Right lobe of liver (tissue), 6 donors: ENCODE measurements around the gene DYDC2. TPM values are rescaled to one million over a fixed set of nuclear protein-coding genes. Genes with fewer than 3 reads are reported as not detected.

Experiments
- ATAC-seq, 4 donors: fragments of 200-7000 bp; cut with Tn5 transposase; one replicate each; pipeline ENCODE4 v1.9.1; 2020; ENCODE audit warnings: mild to moderate bottlenecking in 4 of 4, moderate library complexity in 4 of 4
- DNase-seq, 3 donors: peaks; one replicate each; pipeline ENCODE4 v3.0.0-alpha.2; 2020
- H3K27ac ChIP-seq, 3 donors: fragments of 200-600 bp; one replicate each; pipeline ENCODE4 v1.8.0; 2022
- H3K27me3 ChIP-seq, 2 donors: fragments of 200-600 bp; one replicate each; pipeline ENCODE4 v1.8.0; 2022
- H3K36me3 ChIP-seq, 4 donors: fragments of 200-600 bp; sonication (generic) in 1 of 4; one replicate each; pipeline versions ENCODE4 v1.5.1 to v1.8.0; 2017 to 2022; ENCODE audit warnings: control low read depth in 1 of 4
- H3K4me1 ChIP-seq, 4 donors: fragments of 200-600 bp; sonication (generic) in 1 of 4; one replicate each; pipeline versions ENCODE4 v1.5.1 to v1.8.0; 2017 to 2022; ENCODE audit warnings: control low read depth in 1 of 4
- H3K4me3 ChIP-seq, 3 donors: fragments of 200-600 bp; one replicate each; pipeline ENCODE4 v1.8.0; 2022
- H3K9me3 ChIP-seq, 4 donors: fragments of 200-600 bp; sonication (generic) in 1 of 4; one replicate each; pipeline versions ENCODE4 v1.5.1 to v1.8.0; 2017 to 2022; ENCODE audit warnings: control low read depth in 1 of 4
- POLR2A ChIP-seq: fragments of 450-650 bp; IDR thresholded peaks from one replicate; pipeline ENCODE4 v1.6.1; 2017; ENCODE audit warnings: antibody characterized with exemption, mild to moderate bottlenecking
- WGBS: methylation state at CpG from one replicate; pipeline ENCODE4 v1.1.6; 2018; ENCODE audit warnings: low coverage, low lambda C conversion rate; ENCODE audit not compliant: insufficient coverage; ENCODE audit errors: missing lambda C conversion rate; 5-methylcytosine and 5-hydroxymethylcytosine counted together
- intact Hi-C, 2 donors: fragments of 100-400 bp; cut with DNase I; formaldehyde crosslinking; loops; one replicate each; pipeline versions ENCODE4 v1.11.2 to v1.14.1; 2022
- long read RNA-seq: library from polyadenylated mRNA; unstranded; transcript quantifications from one replicate; pipeline ENCODE4 v2.0.0, GENCODE V29; 2019
- total RNA-seq, 6 experiments: library from RNA; depleted of rRNA in 2 of 6; stranded (reverse); fragments of >200 nt in 2 of 6; fragmentation: NEBNext Ultra II Directional in 3 of 6; extraction: Animal tissue kit (Norgen Biotek cat#: 25700) in 3 of 6; gene quantifications; one replicate each; pipeline versions ENCODE4 v1.1.0 to v1.2.4, GENCODE V29; 2016 to 2023
- TF ChIP-seq, protein P1 (sequence below), 4 donors: fragments of 200-600 bp in 3 of 4; fragments of 450-650 bp in 1 of 4; IDR thresholded peaks; one replicate each; pipeline versions ENCODE4 v1.5.1 to v1.8.0; 2016 to 2022; ENCODE audit warnings: antibody characterized with exemption in 4 of 4, mild to moderate bottlenecking in 2 of 4
- donor health status: DM: no; HTN: yes; CAD: no.
- donor health status: DM: no; HTN: no; CAD: no.
- donor health status: DM: no; HTN: no; CAD: no.
- donor health status: DM: no; HTN: yes; CAD: no.
- donor health status: DM: no; HTN: yes; CAD: no.

Gene DYDC2, protein sequence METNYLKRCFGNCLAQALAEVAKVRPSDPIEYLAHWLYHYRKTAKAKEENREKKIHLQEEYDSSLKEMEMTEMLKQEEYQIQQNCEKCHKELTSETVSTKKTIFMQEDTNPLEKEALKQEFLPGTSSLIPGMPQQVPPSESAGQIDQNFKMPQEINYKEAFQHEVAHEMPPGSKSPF
- 1 to 10 TPM in 2 of 6 experiments, under 1 TPM in 2, not detected in 2; 0.34 to 2.5 (median 0.84) TPM for total RNA-seq
- long read RNA-seq = 0 reads

DNA sequence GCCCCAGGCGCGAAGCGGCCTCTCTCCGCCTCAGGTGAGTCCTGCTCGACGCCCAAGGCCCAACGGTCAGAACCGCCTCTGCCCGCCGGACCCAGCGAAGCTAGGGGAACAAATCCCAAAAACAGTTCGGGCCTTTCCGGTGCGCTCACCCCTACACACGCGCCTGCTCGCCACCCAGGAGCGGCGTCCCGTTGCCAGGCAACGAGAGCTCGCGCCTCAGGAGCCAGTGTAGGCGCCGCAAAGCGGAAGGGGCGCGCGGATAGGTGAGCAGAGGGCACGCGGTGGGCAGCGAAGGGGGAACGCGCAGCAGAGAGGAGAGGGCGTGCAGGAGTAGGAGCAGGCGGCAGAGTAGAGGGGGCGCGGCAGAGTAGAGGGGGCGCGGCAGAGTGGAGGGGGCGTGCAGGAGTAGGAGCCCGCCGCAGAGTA is at the start of gene DYDC2, which contains the start of gene DYDC1:
Gene DYDC2 (plus strand): TSS at position 219 of the 426 bp plus-strand sequence. CDS start 5,663 bp downstream, outside the sequence.
Gene DYDC1 (minus strand): TSS at position 193 of the 426 bp plus-strand sequence. CDS start 4,154 bp downstream, outside the sequence.
- H3K9me3 ChIP-seq = no peaks in the 10 kb centered on the region
- no peak for TF ChIP-seq POLR2A
- TF ChIP-seq, protein P1, sequence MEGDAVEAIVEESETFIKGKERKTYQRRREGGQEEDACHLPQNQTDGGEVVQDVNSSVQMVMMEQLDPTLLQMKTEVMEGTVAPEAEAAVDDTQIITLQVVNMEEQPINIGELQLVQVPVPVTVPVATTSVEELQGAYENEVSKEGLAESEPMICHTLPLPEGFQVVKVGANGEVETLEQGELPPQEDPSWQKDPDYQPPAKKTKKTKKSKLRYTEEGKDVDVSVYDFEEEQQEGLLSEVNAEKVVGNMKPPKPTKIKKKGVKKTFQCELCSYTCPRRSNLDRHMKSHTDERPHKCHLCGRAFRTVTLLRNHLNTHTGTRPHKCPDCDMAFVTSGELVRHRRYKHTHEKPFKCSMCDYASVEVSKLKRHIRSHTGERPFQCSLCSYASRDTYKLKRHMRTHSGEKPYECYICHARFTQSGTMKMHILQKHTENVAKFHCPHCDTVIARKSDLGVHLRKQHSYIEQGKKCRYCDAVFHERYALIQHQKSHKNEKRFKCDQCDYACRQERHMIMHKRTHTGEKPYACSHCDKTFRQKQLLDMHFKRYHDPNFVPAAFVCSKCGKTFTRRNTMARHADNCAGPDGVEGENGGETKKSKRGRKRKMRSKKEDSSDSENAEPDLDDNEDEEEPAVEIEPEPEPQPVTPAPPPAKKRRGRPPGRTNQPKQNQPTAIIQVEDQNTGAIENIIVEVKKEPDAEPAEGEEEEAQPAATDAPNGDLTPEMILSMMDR (IDR thresholded peaks at IDR 0.05) = no peak
- no peaks in the 10 kb centered on the region for H3K36me3 ChIP-seq
- H3K27ac ChIP-seq = no peak within 1 kb of the TSS
- H3K4me1 ChIP-seq = no peaks in the 10 kb centered on the region
- H3K27me3 ChIP-seq = no peaks in the 10 kb centered on the region
- intact Hi-C loops = no loop called here
- DNase-seq = peak; percentile 54 to 67 (median 67)
- 9% methylated on average over 17 of the region's 43 CpGs for WGBS
- peak within 1 kb of the TSS; percentile 27 to 49 (median 43) for H3K4me3 ChIP-seq
- peak; percentile 57 to 79 (median 71) for ATAC-seq

DNA sequence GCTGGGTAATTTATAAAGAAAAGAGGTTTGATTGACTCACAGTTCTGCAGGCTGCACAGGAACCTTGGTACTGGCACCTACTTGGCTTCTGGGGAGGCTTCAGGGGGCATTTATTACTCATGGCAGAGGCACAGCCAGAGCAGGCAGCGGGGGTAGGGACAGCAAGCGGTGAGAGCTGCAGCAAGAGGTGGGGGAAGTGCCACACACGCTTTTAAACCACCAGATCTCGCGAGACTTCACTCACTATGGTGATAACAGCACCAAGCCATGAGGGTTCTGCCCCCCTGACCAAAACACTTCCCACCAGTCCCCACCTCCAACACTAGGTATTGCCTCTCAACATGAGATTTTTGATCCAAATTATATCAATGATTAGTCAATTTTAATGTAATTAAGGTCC is 43.1 kb upstream of the DYDC2 start:
- Histone ChIP-seq H3K9me3 (no peaks in the 10 kb centered on the region), H3K27me3 (no peaks in the 10 kb centered on the region), H3K36me3 (no peaks in the 10 kb centered on the region), H3K4me1 (peaks cover 0 to 9% (median 2%) of the 10 kb centered on the region in 4 donors), H3K4me3 (no peak overlapping the region), H3K27ac (no peak overlapping the region)
- intact Hi-C loops = no loop called here
- 80% methylated on average over 1 of the region's 5 CpGs for WGBS
- TF ChIP-seq, protein P1 (IDR thresholded peaks at IDR 0.05) = no peak
- TF ChIP-seq POLR2A = no peak
- ATAC-seq (no peak), DNase-seq (no peak)

DNA sequence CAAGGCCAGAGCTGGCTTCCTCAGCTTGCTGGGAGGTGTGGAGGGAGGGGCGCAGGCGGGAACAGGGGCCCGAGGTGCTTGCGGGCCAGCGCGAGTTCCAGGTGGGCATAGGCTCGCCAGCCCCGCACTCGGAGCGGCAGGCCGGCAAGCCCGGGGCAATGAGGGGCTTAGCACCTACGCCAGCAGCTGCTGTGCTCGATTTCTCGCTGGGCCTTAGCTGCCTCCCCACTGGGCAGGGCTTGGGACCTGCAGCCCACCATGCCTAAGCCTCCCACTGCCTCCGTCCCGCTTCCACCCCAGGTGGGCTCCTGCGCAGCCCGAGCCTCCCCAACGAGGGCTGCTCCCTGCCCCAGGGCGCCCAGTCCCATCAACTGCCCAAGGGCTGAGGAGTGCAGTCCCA is 41.2 kb upstream of the DYDC2 start:
- no peak for TF ChIP-seq POLR2A
- TF ChIP-seq, protein P1 (IDR thresholded peaks at IDR 0.05) = no peak
- Histone ChIP-seq H3K27ac (no peak overlapping the region), H3K9me3 (no peaks in the 10 kb centered on the region), H3K4me3 (no peak overlapping the region), H3K4me1 (peaks cover 0 to 19% (median 7%) of the 10 kb centered on the region in 4 donors), H3K36me3 (no peaks in the 10 kb centered on the region), H3K27me3 (no peaks in the 10 kb centered on the region)
- DNase-seq (no peak), ATAC-seq (no peak)
- intact Hi-C loops = no loop called here
- WGBS = no CpG with 5 or more reads among the region's 21 CpGs

GRCh38 chr10:80318742-80319141 is 37.8 kb upstream of the DYDC2 start:
- Histone ChIP-seq H3K4me1 (peaks cover 0 to 44% (median 12%) of the 10 kb centered on the region in 4 donors), H3K9me3 (no peaks in the 10 kb centered on the region), H3K36me3 (no peaks in the 10 kb centered on the region), H3K4me3 (no peak overlapping the region), H3K27ac (peak overlapping the region; percentile 74 to 92 (median 91)), H3K27me3 (no peaks in the 10 kb centered on the region)
- DNase-seq = peak in 1 of 3 donors; percentile 58
- peak; percentile 26 to 57 (median 42) for ATAC-seq
- intact Hi-C loops = no loop called here
- TF ChIP-seq, protein P1 (IDR thresholded peaks at IDR 0.05) = no peak
- no peak for TF ChIP-seq POLR2A
